MM.1S (cell line): Measurements from ENCODE around the gene TRIOBP.

Experiments
- EZH2 ChIP-seq: fragments of 300-600 bp; sonication (generic); optimal IDR thresholded peaks from 2 replicates; pipeline ENCODE3; 2017; ENCODE audit warnings: low read depth, mild to moderate bottlenecking, antibody characterized with exemption, low read length, mixed read lengths
- TF ChIP-seq, protein P1 (sequence below): fragments of 300-600 bp; sonication (generic); IDR thresholded peaks from 2 replicates; pipeline ENCODE4 v1.5.1; 2016; ENCODE audit warnings: antibody characterized with exemption, low read length, mixed read lengths

DNA sequence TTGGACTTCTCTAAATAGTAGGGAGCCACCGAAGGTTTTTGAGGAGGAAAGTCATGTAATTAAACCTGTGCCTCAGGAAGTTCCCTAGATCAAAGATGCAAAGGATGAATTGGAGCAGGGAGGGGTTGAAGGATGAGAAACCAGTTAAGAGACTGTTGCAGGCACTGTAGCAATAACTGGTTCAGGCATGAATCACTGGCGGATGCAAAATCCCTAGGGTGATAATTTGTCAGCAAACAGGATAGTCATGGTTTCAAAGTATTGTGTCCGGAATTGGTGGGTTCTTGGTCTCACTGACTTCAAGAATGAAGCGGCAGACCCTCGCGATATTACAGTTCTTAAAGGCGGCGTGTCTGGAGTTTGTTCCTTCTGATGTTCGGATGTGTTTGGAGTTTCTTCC, 19.9 kb downstream of the TRIOBP start:
- no peak for TF ChIP-seq EZH2
- TF ChIP-seq, protein P1, sequence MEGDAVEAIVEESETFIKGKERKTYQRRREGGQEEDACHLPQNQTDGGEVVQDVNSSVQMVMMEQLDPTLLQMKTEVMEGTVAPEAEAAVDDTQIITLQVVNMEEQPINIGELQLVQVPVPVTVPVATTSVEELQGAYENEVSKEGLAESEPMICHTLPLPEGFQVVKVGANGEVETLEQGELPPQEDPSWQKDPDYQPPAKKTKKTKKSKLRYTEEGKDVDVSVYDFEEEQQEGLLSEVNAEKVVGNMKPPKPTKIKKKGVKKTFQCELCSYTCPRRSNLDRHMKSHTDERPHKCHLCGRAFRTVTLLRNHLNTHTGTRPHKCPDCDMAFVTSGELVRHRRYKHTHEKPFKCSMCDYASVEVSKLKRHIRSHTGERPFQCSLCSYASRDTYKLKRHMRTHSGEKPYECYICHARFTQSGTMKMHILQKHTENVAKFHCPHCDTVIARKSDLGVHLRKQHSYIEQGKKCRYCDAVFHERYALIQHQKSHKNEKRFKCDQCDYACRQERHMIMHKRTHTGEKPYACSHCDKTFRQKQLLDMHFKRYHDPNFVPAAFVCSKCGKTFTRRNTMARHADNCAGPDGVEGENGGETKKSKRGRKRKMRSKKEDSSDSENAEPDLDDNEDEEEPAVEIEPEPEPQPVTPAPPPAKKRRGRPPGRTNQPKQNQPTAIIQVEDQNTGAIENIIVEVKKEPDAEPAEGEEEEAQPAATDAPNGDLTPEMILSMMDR = no peak
